ENCODE results near the gene SRGAP1.
"Not testable (repeated sequence)": the region's sequence is repeated elsewhere in the genome, so short reads cannot be mapped to it uniquely, and the experiment has no call there.

The SRGAP1 gene

DNA sequence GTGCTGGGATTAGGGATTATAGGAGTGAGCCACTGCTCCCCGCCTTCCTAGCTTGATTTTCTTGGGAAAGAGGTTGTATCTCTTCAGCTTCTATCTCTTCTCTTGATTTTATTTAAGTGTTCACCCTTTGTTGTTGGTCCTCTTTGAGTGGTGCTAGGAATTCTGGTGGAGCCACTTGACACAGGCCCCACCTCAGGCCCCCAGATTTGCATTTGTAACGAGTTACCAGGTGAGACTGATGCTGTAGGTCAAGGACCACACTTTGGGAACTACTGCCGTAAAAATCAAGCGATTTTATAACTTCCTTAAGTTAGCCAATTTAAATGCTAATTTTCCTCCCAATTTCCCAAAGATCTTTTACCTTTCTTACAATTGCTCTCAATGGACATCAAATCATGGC is 26.3 kb downstream of the SRGAP1 start:
- no peak for DNase-seq

DNA sequence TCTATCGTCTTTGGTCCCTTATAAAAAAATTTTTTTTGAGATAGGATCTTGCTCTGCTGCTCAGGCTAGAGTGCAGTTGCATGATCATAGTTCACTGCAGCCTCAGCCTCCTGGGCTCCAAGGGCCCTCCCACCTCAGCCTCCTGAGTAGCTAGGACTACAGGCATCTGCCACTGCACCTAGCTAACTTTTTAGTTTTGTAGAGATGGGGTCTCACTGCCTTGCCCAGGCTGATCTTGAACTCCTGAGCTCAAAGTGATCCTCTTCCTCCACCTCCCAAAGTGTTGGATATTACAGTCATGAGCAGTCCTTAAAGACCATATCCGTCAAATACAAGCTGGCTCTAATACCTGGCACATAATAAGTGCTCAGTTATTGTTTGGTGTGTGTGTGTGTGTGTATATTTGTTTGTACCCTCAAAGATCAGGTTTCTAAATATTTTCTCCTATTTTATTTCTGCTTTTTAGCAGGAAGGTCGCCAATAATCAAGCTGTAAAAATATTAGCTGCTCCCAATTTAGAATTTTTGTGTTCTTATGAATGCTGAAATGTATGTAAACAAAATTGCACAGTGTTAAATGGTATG is 30.5 kb downstream of the SRGAP1 start:
- DNase-seq: no peak

DNA sequence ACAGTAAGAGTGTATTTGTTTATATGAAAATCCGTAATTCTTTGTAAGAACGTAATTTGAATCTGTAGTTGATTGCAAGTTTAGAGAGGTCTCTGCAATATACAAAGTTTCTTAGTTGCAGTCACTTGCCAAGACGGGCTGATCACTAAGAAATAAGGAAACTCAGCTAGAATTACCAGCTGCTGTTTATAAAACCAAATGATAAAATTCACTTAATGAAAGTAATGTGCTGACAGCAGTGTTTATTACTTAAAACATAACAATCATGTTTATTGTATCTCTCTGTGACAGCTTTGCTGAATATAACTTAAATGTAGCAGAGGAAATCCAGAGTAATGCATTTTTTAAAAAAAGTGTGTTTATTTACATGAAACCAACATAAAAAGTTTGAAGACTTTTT is 31.2 kb downstream of the SRGAP1 start:
- DNase-seq: no peak

DNA sequence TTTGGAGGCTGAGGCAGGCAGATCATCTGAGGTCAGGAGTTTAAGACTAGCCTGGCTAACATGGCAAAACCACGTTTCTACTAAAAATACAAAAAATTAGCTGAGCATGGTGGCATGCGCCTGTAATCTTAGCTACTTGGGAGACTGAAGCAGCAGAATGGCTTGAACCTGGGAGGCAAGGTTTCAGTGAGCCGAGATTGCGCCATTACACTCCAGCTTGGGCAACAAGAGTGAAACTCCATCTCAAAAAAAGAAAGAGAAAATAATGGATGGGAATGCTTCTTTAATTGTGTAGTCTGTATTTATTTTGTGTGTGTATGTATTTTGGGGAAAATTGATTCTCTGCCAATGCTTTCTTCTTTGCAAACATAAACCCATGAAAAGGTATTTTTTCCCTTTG is 32.5 kb downstream of the SRGAP1 start:
- peak; percentile 11 for DNase-seq

DNA sequence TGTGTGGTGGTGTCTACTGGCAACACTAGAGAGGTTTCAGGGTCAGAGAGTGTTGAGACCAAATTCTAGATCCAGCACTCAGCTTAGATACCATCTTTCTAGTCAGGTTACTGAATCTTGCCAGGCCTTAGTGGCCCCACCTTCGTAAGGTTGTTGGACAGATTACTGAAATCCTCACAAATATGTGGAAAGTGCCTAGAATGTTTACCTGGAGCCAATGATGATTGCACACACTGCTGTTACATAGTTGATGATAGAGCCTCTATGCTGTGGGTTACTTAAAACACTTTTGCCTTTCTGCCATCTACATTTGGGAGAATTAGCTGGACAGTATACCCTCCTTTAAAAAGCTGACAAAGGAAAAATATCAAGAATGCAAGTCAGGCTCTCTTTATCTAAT is 33.2 kb downstream of the SRGAP1 start:
- DNase-seq: no peak

DNA sequence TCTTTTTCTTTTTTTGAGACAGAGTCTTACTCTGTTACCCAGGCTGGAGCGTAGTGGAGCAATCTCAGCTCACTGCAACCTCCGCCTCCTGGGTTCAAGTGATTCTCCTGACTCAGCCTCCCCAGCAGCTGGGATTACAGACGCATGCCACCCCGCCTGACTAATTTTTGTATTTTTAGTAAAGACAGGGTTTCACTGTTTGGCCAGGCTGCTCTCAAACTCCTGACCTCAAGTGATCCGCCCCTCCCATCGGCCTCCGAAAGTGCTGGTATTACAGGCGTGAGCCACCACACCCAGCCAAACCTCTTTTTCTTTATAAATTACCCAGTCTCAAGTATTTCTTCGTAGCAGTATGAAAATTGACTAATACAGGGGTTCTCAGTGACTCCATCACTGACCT is 35.7 kb downstream of the SRGAP1 start:
- not testable (repeated sequence) for DNase-seq

DNA sequence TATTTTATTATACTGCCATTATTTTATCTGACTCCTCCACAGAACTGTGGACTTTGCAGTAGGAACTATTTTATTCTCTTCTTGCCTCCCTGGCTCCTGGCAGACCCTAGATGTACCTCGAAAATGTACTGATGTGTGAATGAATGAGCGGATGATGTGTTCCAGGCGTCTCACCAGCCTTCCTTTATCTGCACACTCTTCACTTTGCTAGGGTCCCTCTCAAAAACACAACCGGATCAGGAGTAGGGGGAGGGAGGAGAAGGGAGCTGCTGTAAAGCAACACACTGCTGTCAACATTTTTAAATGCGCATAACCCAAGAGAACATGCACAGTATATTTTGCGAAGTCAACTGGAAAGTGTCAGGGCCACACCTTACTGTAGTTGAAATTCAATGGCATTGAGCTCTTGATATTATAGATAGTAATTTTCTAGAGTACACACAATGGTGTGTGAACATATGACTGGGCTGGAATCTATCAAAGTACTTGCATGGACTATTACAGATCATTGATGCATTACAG is 36.3 kb downstream of the SRGAP1 start:
- DNase-seq: no peak

DNA sequence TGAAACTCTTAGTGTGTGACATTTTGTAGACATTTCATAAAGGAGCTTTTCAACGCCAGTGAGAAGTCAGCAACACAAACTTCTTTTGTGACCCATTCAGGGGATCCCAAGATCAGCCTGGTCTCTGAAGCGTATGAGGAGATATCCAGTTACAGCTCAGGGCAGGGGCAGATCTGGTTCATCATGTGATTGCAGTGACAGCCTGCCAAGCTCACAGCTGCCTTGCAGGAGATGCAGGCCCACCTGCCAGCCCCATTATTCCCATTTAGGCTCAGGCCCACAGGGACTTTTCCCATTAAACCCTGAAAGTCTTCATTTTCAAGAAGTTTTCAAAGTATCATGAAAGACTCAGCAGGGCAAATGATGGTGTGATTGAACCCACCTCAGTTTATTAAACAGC is 38.3 kb downstream of the SRGAP1 start:
- no peak for DNase-seq

DNA sequence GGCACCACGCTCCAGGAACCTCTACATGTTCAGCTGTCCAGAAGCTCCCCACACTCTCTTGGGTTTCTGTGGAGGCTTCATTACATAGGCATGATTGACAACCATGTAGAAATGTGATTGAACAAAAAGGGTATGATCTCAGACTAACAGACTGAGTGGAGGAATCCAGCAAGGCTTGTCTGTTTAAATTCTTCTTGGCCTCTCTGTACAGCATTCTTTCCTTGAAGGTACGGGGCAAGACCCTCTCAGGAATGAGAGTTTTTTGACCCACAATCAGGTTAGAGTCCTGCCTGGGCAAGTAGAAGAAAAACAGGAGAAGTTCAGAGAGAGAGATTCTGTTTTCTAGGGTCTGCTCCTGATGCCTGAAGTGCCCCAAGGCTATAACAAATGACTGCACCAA is 40.9 kb downstream of the SRGAP1 start:
- DNase-seq: no peak

DNA sequence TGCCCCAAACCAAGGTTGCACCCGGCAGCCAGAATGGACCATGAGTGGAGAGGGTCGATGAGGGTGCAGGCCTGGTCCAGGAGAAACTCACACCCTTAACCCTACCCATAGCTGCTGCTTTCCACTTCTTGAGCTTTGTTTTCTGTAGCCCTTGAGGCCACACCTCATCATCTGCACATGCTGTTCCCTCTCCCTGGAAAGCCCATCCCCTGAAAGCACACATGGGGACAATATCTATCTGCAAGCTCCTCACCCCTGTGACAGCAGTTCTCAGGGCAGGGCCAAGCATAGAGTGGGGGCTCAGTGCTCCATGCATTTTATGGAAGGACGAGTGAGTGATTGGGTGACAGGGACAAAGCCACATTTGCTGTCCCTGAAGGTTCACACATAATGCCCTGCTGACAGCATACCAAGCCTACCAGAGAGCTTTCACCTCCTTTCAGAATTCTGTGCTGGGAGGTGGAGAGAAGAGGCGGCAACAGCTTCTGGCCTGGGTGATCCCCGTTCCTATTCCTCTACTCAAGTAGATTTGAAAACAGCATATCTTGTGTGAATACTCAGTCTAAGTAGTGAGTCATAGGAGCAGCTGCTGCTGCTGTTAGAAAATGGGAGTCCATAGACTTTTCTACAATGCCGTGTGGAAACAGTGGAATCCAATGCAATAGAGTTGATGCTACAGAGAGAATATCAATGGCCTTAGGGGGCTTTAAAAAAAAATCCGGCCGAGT is 44.6 kb downstream of the SRGAP1 start:
- DNase-seq: peak; percentile 56

DNA sequence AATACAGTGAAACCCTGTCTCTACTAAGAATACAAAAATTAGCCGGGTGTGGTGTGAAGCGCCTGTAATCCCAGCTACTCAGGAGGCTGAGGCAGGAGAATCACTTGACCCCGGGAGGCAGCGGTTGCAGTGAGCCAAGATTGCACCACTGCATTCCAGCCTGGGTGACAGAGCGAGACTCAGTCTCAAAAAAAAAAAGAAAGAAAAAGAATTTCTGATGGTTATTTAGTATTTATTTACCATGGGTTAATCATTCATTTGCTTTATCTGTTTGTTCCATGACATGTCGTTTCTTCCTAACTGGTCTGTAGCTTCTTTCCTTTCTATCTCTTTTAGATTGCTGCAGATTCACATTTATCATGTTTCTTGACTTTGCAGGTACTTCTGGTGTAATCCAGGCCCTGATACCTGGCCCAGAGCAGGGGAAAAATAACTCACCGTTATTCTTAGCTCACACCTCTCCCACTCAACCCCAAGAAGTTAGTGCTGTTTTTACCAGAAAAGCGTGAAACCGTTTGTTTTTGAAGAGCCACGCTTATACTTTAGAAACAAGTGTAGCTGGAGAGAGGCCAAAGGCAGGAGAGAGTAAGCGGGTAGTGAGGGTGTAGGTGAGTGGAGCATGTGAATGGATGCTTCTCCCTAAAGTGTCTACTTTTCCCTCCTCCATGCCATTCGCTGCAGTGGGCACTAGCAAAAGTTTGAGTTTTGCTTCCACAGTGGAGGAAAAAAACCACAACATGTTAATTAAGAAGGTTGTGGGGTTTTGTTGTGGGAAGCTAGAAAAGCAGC is 45.4 kb downstream of the SRGAP1 start:
- no peak for DNase-seq

DNA sequence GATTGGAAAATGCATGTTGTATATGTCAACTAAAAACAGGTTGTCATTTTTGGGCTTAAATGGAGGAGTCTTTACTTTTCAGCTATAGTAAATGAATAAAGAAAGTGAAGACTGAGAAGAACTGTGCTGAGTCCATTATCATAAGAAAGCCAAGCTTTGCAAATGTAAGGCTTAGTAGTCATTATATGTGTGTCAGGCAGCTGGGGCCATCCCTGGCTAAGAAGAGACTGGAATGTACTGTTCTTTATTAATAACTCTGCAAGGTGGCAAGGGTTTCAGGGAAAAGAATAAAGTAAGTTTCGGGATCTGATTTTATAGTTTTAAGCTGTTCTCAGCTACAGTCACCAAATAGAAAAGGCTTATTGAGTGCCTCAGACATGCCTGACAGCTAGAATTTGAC is 48.7 kb downstream of the SRGAP1 start:
- DNase-seq: no peak

DNA sequence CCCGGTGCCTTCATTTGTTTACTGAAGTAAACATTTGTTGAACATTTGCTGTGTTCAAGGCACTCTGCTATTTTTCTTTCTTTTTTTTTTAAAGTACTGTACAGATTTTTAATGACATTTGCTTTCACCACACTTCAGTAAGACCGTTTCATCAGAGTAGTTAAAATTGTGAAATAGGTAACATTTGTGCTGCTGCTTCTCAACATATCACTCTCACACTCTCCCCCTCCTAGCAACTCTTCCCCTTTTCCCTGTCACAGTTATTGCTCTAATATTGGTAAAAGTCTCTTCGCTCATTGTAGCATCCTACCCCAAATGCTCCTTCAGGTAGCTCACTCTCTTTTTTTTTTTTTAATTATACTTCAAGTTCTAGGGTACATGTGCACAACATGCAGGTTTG is 49.6 kb downstream of the SRGAP1 start:
- no peak for DNase-seq

DNA sequence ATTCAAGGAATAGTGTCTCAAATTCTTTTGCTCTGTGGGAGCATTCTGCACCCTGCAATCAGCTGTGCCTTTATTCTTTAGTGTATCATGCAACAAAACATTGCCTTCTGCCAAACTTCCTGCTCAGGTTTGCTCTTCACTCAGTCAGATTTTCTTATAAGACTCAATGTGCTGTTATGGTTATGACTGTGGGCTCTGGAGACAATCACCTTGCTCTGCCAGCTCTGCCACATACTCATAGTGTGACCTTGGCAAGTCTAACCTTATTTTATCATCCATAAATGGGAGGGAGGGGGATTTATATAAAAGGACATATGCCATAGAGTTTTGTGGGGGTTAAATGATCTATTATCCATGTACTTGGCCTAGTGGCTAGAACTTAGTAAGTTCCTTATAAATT is 51.3 kb downstream of the SRGAP1 start:
- no peak for DNase-seq

DNA sequence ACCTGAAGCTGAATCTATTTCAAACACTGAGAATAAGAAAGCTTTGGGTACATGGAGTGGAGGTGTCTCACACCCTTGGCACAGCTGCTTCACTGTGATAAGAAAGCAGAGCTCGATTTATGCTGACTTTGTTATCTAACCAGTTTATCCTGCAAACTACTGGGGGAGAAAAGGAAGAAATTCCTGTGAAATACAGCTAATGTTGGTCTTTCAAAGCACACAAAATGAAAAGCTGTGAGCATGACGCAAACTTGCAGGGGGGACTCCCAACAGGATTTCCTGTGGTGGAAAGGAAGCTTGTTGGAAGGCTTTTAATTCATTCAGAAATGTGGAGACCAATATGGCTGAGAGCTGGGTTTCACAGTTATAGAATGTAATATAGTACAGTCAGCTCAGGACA is 53.4 kb downstream of the SRGAP1 start:
- DNase-seq: peak; percentile 78

DNA sequence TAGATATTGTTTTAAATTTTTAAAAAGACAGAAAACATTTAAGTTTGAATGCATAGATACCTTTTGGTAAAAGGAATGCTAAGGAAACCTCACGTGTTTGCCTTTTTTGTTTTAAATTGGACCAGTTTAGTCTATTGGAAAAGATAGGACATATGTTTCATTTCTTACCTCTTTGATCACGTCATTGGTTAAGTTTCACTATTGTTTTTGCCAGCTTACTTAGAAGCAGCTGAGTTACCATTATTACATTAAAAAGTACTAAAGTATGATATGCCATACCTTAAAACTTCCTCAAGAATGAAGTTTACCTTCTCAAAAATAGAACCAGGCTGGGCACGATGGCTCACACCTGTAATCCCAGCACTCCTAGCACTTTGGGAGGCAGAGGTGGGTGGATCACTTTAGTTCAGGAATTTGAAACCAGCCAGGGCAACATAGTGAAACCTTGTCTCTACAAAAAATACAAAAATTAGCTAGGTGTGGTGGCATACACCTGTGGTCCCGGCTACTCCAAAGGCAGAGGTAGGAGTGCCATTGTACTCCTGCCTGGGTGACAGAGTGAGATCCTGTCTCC is 54.4 kb downstream of the SRGAP1 start:
- DNase-seq: no peak

DNA sequence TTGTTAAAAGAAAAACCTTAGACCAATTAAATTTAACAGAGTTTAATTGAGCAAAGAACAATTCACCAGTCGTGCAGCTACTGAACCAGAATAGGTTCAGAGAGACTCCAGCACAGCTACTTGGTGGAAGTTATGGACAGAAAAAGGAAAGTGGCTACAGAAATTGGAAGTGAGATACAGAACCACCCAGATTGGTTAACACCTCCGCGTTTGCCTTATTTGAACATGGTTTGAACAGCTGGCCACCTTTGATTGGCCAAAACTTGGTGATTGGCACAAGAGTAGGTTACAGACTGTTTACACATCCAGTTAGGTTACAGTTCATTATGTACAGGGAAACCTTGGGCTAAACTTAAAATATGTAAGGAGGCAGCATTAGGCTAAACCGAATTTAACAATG is 54.9 kb downstream of the SRGAP1 start:
- DNase-seq: no peak

DNA sequence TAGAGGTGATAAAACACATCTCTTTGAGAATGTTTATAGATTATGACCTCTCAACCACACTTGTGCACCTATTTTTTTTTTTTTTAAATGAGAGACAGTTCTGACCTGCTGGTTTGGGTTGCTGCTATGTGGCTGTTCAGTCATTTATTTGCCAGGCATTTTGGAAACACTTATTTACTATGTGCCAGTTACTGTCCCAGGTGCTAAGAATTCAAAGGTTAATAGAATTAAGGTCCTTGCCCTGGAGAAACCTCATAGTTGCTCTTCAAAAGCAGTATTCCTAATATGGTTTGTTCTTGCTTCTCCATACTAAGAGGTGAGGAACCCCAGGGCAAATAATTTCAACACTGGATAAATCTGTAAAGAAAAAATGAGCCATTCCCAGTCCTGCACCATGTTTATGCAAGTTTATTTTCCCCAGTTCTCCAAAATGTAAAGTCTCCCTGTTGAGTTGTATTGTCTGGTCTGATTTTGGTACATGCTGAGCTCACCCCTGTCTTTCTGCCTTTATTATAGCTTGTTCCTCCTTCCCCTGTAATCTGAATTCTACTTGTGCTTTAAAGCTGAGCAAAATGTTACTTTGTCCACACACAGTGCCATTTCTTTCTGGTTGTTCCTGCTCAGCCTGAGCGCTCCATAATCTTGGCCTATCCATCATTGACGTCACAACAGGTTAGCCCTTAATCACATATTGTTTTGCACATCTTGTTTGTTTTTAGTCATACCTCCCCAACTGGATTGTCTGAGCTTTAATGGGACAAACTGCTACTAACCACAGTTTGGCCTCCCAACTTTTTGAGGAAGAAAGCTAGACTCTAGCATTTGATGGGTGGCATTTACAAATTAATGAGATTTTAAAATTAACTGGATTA is 56.7 kb downstream of the SRGAP1 start:
- no peak for DNase-seq

DNA sequence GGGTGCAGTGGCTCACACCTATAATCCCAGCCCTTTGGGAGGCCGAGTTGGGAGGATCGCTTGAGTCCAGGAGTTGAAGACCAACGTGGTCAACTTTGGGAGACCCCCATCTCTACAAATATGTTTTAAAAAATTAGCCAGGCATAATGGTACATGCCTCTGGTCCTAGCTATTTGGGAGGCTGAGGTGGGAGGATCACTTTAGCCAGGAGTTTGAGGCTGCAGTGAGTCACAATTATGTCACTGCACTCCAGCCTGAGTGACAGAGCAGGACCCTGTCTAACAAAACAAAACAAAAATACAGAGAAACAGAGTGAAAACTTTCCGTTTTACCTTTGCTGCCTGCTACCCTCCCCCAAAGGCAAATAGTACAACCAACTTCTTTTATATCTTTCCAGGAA is 60.2 kb downstream of the SRGAP1 start:
- DNase-seq: no peak

DNA sequence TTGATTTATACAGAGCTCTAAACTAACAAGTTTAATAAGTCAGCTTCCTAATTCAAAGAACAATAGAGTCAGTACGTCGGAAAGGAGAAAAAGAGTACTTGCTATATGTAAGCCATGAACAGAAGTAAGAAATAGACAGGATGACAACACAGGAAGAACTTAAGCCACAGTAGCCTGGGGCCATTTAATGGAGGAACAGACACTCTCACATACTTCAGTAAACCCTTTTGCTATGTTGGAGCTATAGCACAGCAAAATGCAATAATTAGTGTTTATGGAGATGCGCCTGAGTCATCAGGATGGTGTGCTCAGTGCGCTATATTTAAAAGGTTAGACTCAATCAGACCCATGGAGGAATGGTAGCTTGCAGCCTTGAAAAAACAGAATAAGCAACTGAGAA is 61.0 kb downstream of the SRGAP1 start:
- DNase-seq: peak; percentile 58

DNA sequence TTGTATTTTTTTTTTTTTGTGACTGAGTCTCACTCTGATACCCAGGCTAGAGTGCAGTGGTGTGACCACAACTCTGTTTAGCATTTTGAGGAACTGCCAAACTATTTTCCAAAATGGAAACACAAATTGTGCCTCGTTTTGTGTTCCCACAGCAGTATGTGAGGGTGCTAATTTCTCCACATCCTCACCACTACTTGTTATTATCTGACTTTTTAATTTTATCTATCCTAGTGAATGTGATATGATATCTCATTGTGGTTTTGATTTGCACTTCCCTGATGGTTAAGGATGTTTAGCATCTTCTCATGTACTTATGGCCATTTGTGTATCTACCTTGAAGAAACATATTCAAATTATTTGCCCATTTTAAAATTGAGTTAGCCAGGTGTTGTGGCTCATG is 62.4 kb downstream of the SRGAP1 start:
- DNase-seq: no peak

DNA sequence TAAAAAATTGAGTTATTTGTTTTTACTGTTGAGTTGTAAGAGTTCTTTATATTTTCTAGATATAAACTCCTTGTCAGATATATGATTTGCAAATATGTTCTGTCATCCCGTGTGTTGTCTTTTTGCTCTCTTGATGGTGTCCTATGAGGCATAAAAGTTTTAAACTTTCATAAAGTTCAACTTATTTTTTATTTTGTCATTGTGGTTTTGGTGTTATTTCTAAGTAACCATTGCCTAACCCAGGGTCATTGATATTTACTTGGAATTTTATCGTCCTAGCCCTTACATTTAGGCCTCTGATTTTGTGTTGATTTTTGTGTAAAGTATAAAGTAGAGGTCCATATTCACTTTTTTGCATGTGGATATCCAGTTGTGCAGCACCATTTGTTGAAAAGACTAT is 63.1 kb downstream of the SRGAP1 start:
- no peak for DNase-seq

DNA sequence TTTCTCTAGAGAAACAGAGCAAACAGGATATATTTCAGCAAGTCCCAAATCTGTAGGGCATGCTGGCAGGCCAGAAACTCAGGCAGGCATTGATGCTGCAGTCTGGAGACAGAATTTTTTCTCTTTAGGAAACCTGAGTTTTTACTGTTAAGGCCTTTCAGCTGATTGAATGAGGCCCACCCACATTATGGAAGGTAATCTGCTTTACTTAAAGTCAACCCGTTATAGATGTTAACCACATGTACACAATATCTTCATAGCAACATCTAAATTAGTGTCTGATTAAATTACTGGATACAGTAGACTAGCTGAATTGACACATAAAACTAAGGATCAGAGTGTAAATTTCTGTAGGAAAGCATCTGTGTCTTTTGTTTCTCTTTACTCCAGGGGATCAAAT is 65.2 kb downstream of the SRGAP1 start:
- DNase-seq: no peak

All from NCI-H226 (cell line).